GM21526 (cell line): ENCODE measurements around the gene PLLP.
"Not testable (repeated sequence)": the region's sequence is repeated elsewhere in the genome, so short reads cannot be mapped to it uniquely, and the experiment has no call there.

Source experiments
- ATAC-seq: cut with Tn5 transposase; IDR thresholded peaks from one replicate; pipeline ENCODE4 v1.9.1; 2021; ENCODE audit warnings: moderate library complexity; ENCODE audit not compliant: unreplicated experiment, low FRiP score

PLLP gene

DNA sequence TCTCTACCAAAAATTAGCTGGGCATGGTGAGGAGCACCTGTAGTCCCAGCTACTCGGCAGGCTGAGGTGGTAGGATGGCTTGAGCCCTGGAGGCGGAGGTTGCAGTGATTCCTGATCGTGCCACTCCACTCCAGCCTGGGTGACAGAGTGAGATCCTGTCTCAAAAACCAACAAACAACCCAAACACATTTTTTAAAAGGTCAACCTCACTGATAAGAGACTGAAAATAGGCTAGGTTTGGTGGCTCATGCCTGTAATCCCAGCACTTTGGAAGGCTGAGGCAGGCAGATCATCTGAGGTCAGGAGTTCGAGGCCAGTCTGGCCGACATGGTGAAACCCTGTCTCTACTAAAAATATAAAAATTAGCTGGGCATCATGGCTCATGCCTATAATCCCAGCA lies 8.5 kb downstream of the PLLP start:
- ATAC-seq: not testable (repeated sequence)

DNA sequence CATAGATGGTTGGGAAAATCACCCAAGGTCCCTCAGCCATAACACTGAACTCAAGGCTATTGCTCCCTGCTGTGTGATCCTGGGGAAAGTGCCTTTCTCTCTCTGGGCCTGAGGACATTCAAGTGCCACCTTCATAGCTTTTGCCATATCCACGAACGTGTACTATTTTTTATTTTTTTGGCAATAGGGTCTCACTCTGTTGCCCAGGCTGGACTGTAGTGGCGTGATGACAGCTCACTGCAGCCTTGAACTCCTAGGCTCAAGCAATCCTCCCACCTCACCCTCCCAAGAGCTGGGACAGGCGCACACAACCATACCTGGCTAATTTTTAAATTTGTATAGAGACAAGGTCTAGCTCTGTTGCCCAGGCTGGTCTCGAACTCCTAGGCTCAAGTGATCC lies 10.6 kb downstream of the PLLP start:
- ATAC-seq: no peak

DNA sequence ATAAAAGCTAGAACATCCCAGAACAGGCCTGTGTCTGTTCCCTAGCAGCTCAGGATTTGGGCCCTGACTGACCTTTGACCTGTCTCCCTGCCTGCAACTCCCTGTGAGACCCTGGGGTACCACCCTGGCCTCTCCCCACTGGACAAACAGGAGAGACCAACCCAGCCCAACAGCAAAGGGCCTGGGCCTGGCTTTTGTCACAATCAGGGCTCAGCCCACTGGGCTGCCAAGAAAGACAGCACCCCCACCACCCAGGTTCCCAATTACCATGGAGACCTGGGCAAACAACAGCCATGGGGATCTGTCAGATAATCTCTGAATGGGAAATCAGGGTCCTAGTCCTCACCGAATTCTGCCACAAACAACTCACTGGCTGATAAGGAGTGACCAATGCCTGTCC lies 11.1 kb downstream of the PLLP start:
- no peak for ATAC-seq

DNA sequence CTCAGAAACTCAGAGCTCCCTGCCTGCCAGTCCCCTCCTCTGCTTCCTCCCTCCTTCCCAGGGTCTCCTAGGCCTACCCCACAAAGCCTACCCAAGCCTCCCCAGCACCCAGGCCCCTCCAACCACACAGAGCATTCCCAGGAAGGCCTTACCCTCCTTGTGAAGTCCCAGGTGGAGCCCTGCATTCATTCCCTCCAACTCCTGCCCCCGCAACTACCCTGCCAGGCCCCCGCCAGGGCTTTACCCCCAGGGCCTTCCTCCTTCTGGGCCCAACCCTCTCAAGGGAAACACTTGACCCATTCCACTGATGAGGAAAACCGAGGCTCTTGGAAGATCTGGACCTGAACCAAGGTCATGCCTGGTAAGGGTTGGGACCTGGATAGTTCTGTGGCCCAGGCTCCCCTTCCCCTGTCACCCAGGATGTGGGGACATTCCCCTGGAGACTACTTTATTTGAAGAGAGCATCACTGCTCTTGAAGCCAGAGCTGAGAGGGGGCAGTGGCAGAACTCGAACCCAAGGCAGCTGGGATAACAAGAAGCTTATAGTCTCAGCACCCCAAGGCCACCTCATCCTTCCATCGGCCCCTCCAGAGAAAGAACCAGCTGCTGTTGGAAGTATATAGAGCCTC lies 12.5 kb downstream of the PLLP start:
- ATAC-seq: no peak

DNA sequence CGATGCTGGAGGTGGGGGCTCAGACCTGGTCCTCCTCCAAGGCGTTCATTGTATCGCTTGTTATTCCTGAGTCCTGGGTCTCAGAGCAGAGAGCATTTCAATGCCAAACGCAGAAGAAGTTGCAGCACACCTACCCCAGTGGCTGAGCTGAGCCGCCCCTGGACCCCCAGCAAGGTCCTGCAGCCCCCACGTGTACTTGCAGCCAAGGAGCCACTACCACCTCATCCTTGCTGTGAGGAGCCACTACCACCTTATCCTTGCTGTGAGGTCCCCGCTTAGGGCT lies 13.5 kb downstream of the PLLP start:
- ATAC-seq: no peak

DNA sequence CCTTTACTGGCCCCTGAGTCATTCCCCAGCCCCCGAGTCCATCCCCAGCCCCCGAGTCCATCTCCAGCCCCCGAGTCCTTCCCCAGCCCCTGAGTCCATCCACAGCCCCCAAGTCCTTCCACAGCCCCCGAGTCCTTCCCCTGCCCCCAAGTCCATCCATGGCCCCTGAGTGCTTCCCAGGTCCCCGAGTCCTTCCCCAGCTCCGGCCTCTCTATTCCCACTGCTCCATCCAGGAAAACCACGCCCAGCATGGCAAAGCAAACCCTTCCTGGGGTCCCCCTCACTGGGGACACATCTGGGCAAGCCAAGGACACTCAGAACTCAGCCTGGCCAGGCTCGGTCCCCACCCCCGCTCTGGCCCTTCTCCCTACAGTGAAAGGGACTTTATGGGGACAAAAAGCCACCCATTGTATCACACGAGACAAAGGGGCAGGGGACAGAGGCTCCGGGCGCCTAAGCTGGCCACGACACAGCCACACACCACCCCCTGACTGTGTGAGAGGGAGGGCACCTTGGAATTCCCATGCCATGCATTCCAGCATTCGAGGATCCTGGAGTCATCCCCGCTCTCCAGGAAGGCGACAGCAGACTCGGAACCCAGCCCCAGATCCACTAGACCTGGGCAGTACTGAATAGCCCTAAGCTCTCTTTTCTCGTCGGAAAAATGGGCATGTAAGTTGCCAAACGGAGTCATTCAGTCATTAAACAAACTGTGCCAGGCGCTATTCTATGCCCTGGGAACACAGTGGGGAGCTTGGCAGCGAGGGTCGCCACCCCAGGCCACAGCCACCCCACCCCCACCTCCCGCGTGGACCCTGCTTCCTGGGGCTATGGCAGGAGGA lies 14.0 kb downstream of the PLLP start:
- no peak for ATAC-seq

DNA sequence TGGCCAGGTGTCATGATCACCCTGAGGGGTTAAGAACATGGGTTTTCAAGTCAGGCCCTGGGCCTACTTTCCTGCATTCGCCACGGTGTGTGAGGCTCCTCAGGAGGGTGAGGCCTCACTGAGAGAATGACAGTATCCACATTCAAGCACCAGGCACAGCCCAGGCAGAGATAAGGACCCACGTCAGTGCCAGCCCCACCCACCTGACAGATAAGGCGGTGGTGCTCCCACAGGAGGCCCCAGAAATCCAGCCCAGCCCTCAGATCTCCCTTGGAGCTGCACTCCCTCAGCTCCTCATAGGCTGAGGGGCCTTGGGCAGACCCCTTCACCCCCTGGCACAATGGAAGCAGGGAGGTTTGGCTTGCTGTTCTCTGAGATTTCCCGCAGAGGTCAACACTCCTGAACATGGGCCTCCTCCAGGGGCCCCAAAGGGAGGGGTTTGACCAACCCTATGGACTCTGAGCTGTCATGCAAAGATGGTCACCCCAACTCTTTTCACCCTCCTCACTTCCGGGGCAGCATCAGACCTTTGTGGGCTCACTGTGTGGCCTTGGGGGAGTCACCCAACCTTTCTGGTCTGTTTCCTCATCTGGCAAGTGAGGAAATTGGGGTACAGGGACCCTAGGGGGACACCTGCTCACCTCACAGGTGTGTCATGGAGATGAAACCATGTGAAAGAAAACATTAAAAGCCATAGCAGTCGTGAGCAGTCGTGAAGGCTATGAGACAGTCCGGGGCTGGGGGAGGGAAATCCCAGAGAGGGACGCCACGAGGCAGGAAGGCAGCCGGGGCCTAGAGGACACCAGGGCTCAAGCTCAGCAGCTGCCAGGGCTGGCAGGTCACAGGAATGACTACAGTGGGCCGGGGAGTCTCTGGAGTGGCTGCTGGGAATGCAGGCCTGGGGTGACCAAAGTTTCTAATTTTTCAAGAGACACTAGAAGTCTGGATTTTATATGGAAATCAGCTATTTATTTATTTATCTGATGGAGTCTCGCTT lies 15.4 kb downstream of the PLLP start:
- ATAC-seq: no peak

DNA sequence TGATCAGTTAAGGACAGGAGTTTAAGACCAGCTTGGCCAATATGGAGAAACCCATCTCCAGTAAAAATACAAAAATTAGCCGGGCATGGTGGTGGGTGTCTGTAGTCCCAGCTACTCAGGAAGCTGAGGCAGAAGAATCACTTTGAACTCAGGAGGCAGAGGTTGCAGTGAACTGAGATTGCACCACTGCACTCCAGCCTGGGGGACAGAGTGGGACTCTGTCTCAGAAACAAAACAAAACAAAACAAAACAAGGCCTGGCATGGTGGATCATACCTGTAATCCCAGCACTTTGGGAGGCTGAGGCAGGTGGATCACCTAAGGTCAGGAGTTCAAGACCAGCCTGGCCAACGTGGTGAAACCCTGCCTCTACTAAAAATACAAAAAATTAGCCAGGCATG lies 17.1 kb downstream of the PLLP start:
- not testable (repeated sequence) for ATAC-seq

DNA sequence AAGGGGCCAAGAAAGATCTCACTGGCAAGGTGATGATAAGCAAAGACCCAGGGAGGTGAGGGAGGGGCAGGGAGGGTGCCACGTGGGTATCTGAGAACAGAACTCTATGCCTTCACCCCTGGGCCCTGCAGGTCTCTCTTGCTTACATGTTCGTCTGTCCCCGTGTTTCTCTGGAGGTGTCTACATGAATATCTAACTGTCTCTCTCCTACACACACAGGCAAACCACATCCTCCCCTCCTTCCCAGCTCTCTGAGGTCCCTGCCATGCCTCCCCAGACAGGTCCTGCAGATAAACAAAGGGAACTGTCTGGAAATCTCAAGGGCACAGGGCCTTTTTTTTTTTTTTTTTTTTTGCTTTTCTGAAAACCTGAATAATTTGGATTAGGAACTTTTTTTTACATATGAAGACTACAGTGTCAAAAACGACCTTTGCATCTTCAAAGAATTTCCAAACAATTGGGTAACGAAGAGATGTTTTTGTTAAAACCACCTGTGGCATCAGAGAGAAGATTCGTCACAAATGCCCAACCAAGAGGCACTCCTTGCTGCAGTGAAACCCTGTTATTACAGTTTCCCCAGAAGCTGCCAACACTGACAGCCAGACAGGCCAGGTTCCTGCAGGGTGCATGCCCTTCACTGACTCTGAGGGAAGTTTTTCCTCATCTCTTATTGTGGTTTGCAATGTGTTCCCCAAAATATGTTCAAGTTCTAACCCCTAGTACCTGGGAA lies 17.8 kb downstream of the PLLP start:
- ATAC-seq: no peak

DNA sequence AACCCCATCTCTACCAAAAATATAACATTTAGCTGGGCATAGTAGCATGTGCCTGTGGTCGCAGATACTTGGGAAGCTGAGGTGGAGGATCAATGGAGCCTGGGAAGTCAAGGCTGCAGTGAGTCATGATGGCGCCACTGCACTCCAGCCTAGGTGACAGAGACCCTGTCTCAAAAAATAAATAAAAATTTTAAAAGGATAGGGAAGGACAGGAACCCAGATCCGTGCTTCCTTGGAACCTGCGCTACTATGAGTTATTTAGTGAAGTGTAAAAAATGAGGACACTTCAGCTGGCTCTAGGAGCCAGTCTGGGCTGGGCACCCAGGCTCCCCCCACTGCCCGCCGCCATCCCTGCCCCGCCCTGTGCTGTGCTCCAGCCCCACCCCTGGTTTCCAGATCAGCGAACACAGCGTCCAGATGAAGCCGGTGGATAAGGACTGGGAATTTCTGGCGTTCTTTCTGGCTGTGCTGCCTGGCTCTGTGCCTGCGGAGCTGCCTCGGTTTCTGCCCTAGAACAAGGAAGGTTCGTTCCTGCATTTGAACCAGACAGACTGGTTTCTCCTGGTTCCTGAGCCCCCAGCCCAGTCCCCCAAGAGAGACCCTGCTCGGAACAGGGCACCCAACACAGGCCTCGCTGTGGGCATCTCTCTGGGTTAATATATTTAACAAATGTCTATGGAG lies 18.5 kb downstream of the PLLP start:
- no peak for ATAC-seq

DNA sequence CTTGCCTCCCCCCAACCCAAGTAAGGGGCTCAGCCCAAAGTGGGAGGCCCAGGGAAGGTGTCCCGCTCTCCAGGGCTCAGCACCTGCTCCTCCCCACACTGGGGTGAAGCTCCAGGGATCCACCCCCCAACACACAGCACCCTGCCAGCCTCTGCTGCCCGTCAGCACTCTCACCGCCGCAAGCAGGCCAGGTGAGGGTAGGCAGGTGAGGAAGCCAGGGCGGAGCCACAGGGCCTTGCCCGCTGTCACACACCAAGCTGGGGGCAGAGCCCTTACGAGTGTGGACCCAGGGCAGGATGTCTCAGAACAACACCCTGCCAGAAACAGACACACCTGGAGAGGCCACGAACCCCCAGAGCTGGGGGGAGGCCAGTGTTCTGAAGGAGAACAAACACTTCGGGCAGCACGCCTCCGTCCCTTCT lies 19.5 kb downstream of the PLLP start:
- no peak for ATAC-seq

DNA sequence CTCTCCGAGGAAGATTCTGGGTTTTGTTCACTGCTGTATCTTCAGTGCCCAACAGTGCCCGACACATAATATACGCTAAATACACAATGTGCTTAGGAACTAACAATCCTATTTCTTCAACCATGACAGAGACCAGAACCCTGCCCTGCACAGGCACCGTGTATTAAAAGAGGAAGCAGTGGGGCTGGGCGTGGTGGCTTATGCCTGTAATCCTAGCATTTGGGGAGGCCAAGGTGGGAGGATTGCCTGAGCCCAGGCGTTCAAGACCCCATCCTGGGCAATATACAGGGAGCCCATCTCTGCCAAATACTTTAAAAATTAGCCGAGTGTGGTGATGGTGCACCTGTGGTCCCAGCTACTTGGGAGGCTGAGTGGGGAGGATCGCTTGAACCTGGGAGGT lies 20.1 kb downstream of the PLLP start:
- no peak for ATAC-seq

DNA sequence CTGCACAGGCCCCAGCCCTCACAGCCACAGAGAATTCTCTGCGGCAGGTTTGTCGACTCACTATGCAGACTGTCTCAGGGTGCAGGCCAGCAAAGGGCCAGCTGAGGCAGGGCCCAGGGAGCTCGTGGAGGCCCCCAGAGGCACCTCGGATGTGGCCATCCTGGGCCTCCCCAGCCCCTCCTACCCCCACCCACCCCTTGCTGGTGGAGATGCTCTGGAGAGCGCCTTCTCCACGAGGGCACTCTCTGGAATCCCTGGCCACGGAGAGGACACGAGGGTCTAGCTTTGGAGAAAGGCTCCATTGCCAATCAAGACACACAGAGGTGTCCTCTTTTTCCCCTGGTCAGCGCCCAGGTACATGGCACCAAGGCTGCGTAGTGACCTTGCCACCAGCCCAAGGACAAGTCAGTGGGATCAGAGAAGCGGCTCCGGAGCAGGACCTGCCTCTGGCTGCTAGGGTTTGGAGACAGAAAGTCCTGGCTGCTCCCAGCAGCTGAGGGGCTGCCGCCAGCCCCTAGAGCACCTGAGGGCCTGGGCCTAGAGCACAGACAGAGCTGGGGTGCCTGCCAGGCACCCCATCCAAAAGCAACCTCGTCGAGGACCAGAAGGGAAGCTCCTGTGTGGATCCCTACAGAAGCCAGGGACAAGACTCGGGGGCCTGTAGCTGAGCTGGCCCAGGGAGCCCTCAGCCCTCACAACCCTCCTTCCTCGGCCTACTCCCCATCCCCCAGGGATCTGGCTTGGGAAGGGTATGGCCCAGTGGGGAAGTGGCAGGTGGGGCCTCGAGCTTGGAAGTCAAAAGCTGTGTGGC lies 20.7 kb downstream of the PLLP start:
- no peak for ATAC-seq

DNA sequence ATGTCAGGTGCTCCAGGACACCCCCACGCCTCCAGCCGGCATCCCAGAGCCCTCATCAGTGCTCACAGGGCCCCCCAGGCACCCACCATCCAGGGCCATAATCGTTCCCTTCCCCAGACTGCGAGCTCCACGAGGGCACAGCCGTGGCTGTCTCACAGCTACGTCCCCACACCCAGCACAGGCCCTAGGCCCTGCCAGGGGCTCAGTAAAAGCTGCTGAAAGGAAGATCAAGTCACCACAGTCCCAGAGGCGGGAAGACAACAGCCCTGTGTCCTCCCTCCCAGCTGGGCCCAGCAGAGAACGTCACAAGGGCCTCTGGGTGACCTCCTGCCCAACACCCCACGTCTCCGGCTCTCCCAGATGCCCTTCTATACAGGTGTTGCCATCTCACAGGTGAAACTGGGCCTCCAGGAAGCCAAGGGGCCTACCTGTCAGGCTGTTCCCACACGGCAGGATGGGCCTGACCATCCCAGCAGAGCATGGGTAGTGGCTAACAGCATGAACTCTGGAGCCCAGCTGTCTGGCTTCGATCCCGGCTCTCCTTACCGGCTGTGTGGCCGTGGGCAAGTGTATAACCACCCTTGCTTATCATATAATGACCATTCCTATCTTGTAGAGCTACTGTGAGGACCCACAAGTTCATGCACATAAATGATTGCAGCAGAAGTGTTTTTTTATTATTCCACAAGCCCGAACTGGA lies 21.5 kb downstream of the PLLP start:
- no peak for ATAC-seq

DNA sequence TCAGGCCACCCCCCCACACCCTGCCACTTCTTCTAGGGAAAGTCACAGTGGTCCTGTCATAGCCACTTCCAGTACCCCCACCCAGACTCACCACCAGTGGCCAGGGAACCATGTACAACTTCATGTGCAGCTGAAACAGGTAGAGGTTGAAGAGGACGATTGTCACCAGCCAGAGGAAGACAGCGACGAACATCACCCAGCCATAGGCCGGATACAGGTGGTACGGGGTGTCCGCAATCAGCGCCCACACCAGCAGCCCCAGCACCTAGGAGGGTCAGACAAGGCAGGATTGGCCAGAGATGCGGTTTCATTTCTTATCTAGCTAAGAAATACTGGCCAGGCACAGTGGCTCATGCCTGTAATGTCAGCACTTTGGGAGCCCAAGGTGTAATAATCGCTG lies 22.7 kb downstream of the PLLP start:
- ATAC-seq: no peak

DNA sequence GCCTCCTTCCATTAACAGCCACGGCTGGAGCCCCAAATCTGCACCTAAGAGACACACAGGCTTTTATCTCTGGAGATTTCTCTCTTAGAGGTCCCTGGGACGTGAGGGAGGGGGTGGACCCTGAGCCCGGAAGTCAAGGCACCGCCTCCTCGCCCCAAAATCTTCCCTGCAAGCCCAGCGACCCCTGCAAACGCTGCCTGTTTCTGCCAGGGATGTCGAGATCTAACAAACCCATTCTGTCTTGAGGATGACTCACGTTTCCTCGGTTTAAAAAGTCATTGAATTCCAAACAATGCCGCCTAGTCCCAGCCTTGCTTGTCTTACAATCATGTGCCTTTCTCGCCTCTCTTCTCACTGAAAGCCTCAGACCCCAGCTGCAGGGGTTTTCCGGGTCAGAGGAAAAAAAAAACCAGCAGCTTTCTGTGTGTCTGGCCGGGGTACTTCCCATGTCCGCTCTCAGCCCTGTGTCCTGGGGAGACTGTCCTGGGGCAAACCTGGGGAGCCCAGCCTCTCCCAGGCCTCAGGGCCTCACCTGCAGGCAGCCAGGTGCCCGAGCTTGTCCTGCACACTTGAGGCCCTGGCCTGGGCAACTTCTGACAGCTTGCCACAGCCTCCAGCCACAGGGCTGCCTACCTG lies 24.1 kb downstream of the PLLP start:
- ATAC-seq: no peak

DNA sequence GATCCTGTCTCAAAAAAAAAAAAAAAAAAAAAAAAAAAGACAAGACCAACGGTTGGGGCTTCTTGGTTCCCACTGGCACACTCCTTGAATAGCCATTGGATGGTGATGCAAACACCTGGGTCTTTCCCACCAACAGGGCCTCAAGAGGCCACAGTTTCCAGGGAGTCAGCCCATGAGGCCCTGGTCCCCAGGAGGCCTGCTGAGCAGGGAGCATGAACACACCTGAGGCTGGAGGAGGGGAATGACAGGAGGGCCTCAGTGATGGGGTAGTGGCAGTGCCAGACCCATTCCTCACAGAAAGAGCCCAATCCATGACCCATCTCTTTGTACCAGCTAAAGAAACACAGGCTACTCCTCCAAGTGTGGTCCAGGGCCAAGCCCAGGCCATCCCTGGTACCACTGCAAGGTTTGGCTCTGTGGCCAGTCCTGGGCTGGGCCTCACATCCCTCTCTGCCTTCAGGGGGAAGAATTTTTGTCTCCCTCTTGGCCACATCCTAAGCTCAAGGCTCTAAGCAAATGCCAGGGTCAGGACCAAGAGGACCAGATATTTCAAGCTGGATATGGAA lies 25.5 kb downstream of the PLLP start:
- no peak for ATAC-seq
